GM12872 (cell line): Measurements from ENCODE around the gene RBKS.

ENCODE experiments used
- TF ChIP-seq, protein P1 (sequence below): IDR thresholded peaks from 3 replicates; pipeline ENCODE4 v1.5.1; 2011; ENCODE audit warnings: low read depth, mild to moderate bottlenecking, low read length, moderate library complexity; ENCODE audit not compliant: insufficient read depth

Gene RBKS

DNA sequence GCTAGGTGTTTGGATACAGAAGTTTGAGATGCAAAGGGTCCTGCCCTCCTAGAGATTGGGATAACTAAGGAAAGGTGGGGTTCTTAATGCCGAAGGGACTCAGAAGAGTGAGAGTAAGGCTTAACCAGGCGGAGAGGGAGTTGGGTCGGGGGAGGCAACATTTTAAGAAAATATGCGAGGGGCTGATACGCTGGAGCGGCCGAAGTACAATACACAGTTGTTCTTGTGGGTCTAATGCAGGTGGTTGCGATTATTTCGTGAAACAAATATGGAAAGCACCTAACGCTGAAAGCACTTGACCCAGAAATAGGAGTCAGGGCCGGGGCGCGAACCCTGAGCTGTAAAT lies 119.0 kb downstream of the RBKS start:
- TF ChIP-seq, protein P1, sequence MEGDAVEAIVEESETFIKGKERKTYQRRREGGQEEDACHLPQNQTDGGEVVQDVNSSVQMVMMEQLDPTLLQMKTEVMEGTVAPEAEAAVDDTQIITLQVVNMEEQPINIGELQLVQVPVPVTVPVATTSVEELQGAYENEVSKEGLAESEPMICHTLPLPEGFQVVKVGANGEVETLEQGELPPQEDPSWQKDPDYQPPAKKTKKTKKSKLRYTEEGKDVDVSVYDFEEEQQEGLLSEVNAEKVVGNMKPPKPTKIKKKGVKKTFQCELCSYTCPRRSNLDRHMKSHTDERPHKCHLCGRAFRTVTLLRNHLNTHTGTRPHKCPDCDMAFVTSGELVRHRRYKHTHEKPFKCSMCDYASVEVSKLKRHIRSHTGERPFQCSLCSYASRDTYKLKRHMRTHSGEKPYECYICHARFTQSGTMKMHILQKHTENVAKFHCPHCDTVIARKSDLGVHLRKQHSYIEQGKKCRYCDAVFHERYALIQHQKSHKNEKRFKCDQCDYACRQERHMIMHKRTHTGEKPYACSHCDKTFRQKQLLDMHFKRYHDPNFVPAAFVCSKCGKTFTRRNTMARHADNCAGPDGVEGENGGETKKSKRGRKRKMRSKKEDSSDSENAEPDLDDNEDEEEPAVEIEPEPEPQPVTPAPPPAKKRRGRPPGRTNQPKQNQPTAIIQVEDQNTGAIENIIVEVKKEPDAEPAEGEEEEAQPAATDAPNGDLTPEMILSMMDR = no peak

DNA sequence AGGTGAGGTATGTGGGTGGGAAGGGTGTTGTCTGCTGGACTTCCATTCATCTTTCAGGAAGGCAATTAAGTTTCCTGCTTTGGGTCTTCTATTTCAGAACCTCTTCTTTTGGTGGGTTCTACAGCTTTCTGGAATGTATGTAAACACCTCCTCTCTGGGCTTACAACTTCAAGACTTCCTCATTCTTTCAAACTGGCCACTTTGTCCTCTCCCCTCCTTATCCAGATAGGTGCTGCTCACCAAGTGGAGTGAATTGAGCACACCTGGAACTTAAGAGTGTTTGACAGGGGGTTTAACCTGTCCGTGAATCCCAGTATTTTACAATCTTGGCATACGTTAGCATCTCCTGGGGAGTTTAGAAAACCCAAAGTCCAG lies 123.9 kb downstream of the RBKS start:
- TF ChIP-seq, protein P1 = no peak

DNA sequence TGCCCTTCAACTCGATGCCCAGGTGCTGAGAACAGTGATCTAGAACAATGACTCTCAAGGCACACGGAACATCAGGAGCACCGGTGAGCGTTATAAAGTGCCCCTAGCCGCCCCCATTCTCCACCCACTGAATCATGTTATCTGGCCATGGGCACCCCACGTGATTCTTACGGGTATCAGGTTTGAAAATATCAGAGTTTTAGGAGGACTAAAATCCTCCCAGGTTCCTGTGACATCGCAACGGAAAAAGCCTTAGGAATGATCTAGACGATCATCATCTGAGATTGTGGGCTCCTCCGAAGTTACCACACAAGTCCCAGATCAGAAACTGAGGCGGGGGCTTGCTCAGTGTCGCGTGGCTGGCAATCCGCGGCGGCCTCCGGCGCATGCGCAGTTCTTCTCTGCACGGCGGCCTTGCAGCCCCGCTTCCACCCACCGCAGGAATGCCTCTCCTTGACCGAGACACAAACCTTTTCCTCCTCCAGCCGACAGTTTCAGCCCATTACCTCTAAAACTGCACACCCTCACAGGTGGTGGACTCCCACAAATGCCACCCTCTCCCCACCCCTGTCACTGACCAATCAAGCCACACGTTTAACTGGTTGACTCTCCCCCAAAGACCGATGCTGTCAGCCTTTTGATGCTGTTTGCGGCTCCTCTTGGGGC lies 124.4 kb downstream of the RBKS start:
- TF ChIP-seq, protein P1 = no peak

DNA sequence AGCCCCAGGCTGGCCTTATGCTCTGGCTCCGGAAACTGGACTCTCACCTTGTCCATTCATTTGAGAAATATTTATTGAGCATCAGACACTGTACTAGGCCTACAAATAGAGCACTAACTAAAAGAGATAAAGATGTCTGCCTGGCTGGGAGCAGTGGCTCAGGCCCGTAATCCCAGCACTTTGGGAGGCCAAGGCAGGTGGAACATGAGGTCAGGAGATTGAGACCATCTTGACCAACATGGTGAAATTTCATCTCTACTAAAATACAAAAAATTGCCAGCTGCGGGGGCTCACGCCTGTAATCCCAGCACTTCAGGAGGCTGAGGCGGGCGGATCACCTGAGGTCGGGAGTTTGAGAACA lies 126.3 kb downstream of the RBKS start:
- TF ChIP-seq, protein P1 = no peak

DNA sequence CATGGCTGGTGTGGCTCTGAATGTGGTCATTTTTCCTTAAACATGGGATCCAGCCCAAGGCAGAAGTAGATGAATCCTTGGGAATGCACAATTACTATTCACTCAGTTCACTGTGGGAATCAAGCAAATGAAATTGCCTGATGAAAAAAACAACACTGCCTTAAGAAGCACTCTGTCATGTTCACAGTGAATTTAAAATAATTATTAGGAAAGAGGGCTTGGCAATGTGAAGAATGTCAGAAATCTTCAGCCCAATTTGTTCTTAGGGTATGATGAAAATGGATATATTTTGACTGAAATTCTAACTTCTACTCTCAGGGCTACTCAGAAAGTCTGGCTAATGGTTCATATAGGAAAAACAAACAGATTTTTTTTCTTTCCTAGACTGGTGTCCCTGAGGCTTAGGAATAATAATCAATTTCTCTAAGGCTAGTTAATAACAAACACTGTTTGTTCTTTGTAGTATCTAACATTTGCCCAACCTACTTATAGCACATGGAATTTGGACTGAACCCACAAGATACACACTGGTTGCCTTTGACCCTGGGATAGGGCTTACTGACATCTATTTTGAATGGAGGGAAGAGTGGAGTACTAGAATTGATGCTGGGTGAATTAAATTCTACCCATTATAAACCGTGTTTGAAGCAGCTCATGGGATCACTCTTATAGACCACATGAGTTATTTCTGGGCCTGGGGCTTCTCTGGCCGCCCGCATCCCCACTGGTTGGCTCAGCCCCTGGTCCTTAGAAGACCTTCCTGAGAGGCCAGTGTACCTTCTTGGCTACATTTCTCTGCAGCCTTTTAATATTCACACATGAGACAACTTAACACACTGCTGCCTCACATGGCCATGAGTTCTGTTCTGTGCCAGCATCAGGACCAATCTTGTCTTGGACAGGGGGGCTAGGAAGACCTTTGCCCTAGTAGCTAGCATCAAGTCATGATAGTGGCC lies 127.0 kb downstream of the RBKS start:
- TF ChIP-seq, protein P1 = no peak

DNA sequence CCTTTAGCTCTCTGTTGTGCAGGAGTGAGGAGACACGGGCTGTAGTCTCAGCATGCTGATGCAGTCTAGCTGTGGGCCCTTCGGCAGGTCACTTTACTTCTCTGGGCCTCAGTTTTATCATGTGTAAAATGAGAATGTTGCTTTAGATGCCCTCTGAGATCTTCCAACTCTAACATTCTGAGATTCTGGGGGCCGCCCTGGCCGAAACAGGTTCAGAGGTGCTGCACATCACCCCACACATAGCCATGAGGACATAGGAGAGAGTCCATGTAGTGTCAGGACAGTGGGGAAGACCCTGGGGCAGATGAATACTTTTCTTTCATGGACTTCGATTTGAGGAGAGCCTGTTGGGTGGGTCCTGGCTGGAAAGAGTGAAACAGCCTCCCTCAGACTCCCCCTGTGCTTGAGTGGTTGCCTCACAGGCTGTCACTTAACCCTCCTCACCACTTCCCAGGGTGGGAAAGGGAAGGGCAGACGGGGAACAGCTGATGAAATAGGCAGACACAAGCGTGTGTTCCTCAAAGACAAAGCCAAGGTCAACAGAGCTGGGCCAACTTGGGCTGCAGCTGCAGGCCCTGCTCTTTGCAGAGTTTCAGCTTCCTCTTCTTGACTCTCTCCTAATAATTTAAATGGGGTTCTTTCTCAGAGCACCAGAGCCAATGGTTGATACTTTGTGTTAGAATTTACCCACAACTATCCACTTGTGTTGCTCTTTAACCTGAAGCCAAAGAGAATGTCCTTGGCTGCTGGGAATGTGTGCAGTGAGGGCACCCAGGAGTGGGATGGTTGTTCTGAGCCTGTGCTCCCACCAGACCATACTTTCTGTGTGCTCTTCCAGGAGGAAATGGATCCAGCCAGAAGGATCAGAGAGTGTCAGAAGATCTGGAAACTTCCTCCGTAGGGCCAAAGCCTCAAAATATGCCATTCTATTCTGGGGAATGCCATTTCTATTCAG lies 133.4 kb downstream of the RBKS start:
- TF ChIP-seq, protein P1 = no peak

DNA sequence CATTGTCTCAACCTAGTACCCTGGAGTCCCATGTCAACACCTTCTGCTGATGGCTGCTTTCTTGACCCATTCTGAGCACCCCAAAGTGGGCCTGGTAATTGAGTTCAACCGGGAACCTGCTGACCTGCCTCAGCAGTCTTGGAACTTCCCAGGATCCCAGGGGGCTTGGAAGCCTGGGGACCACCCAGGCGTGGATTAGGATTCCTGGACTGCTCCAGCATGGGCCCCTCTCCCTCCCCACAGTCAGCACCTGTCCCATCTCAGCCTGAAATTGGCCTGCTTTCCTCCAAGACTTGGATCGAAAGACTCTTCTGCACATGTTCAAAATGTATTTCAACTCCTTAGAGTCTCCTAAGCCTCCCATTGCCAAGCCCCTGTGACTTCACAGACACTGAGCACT lies 134.1 kb downstream of the RBKS start:
- TF ChIP-seq, protein P1 = no peak
